GM21576 (cell line): ENCODE results near the gene CC2D2A.

Source experiments
- ATAC-seq: cut with Tn5 transposase; IDR thresholded peaks from one replicate; pipeline ENCODE4 v1.9.1; 2021; ENCODE audit warnings: mild to moderate bottlenecking, moderate library complexity; ENCODE audit not compliant: unreplicated experiment

Gene CC2D2A

DNA sequence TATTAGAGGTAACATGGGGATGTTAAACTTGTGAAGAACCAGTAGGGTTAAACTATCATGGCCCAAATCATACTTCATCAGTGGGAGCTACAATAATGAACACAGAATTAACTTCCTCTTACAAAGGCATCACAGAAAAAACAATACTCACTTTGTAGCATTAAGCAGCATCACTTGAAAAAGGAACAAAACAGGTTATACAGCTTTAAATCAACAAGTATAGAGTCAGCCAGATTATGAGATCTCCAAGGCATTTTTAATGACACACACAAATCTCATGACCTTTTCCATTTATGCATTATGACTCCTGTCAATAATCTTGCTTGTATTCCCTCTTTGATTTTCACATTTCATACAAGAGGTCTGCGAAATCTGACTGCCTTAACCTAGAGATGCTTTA, 167.1 kb downstream of the CC2D2A start:
- ATAC-seq = no peak

DNA sequence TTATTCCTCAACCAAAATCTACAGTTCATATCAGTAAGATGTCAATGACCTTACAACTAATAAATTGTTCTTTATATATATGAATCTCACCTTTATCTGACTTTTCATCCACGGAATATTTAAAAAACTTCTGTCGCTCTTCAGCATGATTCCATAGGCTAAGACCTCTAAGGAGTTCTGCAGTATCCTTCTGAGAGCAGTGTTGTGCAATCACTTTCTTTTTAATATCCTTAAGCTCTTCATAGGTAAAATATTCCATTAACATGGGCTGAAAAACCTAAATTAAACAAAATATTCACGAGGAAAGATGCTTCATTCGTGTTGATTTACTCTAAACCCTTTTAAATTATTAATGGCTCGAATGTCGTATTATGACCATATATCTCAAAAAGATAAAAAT, 168.7 kb downstream of the CC2D2A start:
- no peak for ATAC-seq

DNA sequence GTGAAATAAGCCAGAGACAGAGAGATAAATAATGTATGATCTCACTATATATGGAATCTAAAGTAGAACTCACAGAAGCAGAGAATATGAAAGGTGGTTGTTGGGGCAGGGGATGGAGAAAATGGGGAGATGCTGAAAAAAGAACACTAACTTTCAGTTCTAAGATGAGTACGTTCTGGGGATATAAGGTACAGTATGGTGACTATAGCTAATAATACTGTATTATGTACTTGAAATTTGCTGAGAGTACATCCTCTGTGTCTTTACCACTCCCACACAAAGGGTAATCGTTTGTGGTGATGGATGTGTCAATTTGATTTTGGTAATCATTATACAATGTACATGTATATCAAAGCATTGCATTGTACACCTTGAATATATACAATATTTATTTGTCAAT, 178.9 kb downstream of the CC2D2A start:
- ATAC-seq = no peak

DNA sequence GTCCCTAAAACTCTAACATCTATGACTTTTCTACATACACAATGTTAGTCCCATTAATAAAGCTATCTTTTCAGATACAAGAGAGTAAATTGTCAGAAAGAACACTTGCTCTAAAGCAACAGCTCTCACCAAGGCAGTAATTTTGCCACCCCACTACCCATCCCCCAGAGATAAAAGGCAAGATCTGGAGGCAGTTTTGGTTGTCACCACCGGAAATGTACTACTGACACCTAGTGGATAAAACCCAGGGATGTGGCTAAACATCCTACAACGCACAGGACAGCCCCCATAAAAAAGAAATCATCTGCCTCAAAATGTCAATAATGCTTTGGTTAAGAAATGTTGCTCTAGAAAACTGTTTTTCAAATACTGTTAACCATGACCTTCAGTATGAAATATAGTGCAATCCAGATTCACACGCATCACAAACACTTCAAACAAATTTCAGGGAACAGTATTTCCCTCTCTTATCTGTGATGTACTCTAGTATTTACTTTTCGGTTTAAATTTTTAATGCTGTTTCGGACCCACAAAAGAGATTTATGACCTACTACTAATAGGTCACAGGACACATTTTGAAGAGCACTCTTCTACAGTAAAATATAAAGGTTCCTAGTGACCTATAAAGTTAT, 180.3 kb downstream of the CC2D2A start:
- peak; percentile 39 for ATAC-seq
